RCC 7860 (cell line): ENCODE data around the gene TPST1.

Experiments used
- DNase-seq: peaks from one replicate; pipeline ENCODE4 v3.0.0-alpha.2; 2015; ENCODE audit warnings: low spot score
- FAIRE-seq: peaks from 2 replicates; lab custom pipeline; 2012; peaks lifted over from hg19 to GRCh38; lab: Jason Lieb, UNC

Gene TPST1

GRCh38 chr7:66281678-66282590, 76.8 kb downstream of the TPST1 start:
- DNase-seq: peak; percentile 99
- FAIRE-seq: peak; percentile 100

DNA sequence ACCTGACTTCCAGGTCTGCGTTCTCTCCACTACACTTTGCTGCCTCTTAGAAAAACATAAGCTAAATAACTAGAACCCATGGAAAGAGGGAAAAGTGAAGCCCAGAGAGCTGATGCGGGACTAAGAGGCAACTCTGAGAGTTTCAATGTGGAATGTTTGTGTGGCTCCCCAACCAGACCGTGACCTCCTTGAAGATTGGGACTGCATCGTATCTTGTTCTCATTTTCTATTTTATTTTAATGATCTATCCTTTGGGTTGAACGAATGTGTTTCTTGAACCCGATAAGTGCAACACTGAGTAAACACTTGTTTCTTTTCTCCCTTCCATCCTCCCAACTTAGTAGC, 77.4 kb downstream of the TPST1 start:
- no peak for FAIRE-seq
- DNase-seq: no peak

GRCh38 chr7:66283003-66283920, 78.1 kb downstream of the TPST1 start:
- FAIRE-seq (peak; percentile 97), DNase-seq (peak; percentile 83)

DNA sequence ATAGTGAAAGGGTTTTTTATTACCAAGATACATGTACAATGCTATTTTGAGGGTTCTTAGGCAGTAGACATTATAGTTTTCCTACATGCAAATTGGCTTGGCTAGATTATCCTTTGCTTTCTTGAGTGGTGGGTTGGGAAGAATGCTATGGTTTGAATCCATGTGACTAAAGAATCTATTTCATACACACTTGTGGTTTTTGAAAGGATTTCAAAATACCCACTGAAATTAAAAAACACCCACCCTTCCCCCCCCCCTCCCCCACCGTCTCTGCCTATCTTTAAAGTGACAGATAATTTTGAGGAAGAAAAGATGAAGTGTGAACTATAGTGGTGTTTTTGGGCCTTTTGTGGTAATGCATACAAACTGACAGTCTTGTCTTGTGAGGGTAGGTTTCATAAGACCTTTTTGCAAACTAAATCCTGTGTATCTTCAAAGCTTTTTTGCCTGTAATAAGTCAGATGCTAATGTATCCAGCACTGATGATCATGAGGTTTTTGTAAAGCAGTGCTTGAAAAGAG, 90.9 kb downstream of the TPST1 start:
- FAIRE-seq (no peak), DNase-seq (no peak)

- DNase-seq (no peak), FAIRE-seq (no peak)
Observed at GRCh38 chr7:66296557-66296956, 91.4 kb downstream of the TPST1 start.

DNA sequence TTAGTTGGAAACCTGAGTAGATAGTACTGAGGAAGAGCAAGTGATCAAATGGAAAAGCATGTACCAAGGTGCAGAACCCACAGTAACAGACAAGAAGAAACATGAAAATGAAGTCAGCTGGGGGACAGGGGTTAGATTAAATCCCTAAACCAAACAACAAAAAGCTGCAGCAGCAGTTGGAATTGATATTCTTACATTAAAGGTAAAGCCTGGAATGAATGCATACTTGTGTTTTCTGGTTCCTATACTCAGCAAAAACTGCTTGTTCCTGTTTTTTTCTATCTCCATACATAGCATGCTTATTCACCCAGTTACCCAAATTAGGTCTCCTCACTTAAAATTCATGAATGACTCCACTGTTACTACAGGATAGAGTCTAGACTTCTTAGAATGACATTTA, 92.4 kb downstream of the TPST1 start:
- no peak for FAIRE-seq
- DNase-seq: no peak

DNA sequence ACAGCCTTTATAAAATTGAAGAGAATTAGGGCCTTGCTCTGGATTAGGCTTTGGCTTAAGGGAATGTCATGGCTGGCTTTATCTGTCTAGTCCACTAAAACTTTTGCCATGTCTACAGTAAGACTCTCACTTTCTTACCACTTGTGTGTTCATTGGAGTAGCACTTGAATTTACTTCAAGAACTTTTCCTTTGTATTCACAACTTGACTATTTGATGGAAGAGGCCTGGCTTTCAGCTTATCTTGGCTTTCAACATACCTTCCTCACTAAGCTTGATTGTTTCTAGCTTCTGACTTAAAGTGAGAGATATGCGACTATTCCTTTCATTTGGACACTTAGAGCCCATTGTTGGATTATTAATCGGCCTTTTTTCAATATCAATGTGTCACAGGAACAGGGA, 96.1 kb downstream of the TPST1 start:
- DNase-seq (no peak), FAIRE-seq (no peak)

GRCh38 chr7:66301737-66302136, 96.6 kb downstream of the TPST1 start:
- no peak for DNase-seq
- FAIRE-seq: no peak

GRCh38 chr7:66303454-66304155, 98.5 kb downstream of the TPST1 start:
- FAIRE-seq: no peak

GRCh38 chr7:66304536-66304935, 99.4 kb downstream of the TPST1 start:
- FAIRE-seq (no peak), DNase-seq (no peak)

More at GRCh38 chr7:66303454-66304155, 98.5 kb downstream of the TPST1 start:
- DNase-seq: no peak

DNA sequence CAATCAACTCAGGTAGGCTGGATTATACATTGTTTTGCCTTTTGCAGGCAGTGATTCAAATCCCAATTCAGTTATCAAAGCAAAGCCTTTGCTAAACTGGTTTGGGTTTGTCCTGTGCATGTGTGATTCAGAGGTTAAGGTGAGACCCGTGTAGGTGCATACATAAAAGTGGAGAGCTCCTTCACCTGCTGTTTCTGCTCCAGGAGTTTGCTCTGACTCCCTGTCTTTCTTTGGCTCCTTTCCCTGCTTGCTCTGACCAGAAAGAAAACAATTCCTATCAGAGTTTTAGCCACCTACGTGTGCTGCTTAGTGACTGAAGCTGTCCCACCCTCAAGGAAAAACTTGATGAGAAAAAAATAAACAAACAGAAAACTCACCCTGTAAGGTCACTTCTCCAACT, 101.1 kb downstream of the TPST1 start:
- no peak for FAIRE-seq
- no peak for DNase-seq

- peak; percentile 33 for DNase-seq
- FAIRE-seq: no peak
Observed at GRCh38 chr7:66307591-66308215, 102.6 kb downstream of the TPST1 start.

DNA sequence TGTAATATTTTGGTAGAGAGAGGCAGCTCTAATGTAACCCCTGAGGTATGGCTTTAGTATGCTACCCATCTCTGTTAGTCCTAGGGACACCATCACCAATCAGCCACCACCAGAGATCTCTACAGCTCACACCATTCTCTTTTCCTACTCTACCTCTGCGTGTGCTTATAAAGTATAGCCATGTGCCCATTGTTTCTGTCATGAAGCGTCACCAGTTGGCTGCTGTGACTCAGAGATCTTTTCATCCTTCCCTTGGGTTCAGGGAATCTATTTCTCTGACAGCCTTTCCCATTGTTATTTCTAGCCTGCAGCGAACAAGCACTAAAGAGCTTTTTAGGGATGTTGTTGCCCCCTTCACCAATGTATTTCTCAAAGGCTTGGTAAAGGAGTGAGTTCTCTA, 103.3 kb downstream of the TPST1 start:
- DNase-seq (no peak), FAIRE-seq (no peak)

DNA sequence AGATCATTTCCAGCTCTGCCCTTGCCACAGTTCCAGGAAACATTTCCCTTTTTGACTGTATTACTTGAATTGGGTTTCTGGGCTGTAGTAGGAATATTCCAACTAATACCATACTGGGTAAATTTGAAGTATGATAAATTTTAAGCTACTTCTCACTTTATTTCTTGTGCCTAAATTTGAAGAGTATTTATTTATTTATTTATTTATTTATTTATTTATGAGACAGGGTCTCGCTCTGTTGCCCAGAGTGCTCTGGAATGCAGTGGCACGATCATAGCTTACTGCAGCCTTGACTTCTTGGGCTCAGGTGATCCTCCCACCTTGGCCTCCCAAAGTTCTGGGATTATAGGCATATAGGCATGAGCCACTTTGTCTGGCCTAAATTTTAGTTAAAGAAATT, 105.5 kb downstream of the TPST1 start:
- FAIRE-seq (no peak), DNase-seq (no peak)

- FAIRE-seq (no peak), DNase-seq (no peak)
Observed at GRCh38 chr7:66313886-66314568, 108.9 kb downstream of the TPST1 start.

GRCh38 chr7:66315192-66315591, 110.1 kb downstream of the TPST1 start:
- DNase-seq (no peak), FAIRE-seq (no peak)

- DNase-seq (no peak), FAIRE-seq (no peak)
Observed at GRCh38 chr7:66319407-66319979, 114.4 kb downstream of the TPST1 start.

DNA sequence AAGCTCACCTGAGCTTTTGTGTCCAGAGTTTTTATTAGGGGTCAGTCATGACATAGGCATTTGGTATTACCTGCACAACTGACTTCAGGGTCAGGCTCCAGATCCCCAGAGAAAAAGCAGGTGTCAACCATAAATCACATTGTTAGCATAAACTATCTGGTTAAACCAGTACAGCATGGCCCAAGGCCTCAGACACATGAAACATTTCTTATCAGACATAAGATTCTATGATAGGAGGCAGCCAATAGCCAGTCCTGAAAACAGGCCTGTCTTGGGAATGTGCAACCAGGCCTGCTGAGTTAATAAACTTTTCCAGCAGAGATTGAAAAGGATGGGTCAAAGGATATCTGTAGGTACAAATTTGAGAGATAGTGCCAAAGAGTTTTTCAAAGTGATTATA, 116.1 kb downstream of the TPST1 start:
- no peak for FAIRE-seq
- DNase-seq: no peak

GRCh38 chr7:66323114-66323796, 118.1 kb downstream of the TPST1 start:
- DNase-seq (no peak), FAIRE-seq (no peak)
